HEK293 (cell line): ENCODE measurements around the gene PXYLP1.

Experiments
- CTCF ChIA-PET: fragments of 350-600 bp; formaldehyde crosslinking; extraction: SDS; loops from one replicate; lab custom pipeline; 2021; ENCODE audit warnings: antibody characterized with exemption; lab: Yijun Ruan, JAX
- POLR2A ChIA-PET: fragments of 300-600 bp; formaldehyde crosslinking; extraction: SDS; loops from one replicate; lab custom pipeline; 2020; ENCODE audit warnings: antibody characterized with exemption, inconsistent platforms; lab: Yijun Ruan, JAX
- H3K27ac ChIP-seq: fragments of 200-500 bp; sonication (Bioruptor generic); 2 replicates; pipeline ENCODE4 v1.5.1; 2014; ENCODE audit warnings: low read depth, low read length, control low read depth, inconsistent platforms; ENCODE audit errors: extremely low read depth
- H3K36me3 ChIP-seq, 2 experiments: fragments of 200-500 bp in 1 of 2; sonication (Bioruptor generic) in 1 of 2; 1 replicate in 1 of 2; 2 replicates in 1 of 2; pipeline ENCODE4 v1.5.1; 2014 to 2017; ENCODE audit warnings: inconsistent platforms in 2 of 2, low read length in 2 of 2; ENCODE audit not compliant: control insufficient read depth in 2 of 2, insufficient read depth in 1 of 2
- H3K4me1 ChIP-seq: fragments of 200-500 bp; sonication (Bioruptor generic); 2 replicates; pipeline ENCODE4 v1.5.1; 2014; ENCODE audit warnings: mild to moderate bottlenecking, low read length, inconsistent platforms; ENCODE audit not compliant: control insufficient read depth, insufficient read depth
- H3K4me3 ChIP-seq: 2 replicates; pipeline ENCODE4 v1.5.1; 2011; ENCODE audit warnings: low read depth, mild to moderate bottlenecking, control low read depth, low read length, moderate library complexity
- H3K9me3 ChIP-seq: fragments of 200-500 bp; sonication (Bioruptor generic); 2 replicates; pipeline ENCODE4 v1.5.1; 2014; ENCODE audit warnings: low read depth, low read length, inconsistent platforms; ENCODE audit not compliant: control insufficient read depth, insufficient read depth
- HOXA7 ChIP-seq: sonication (generic); formaldehyde crosslinking; IDR thresholded peaks from 2 replicates; pipeline ENCODE4 v1.8.1; 2022; ENCODE audit warnings: missing genetic modification reagents, borderline replicate concordance
- PRDM2 ChIP-seq: fragments of 450-650 bp; formaldehyde crosslinking; IDR thresholded peaks from 2 replicates; pipeline ENCODE4 v1.5.1; 2016; ENCODE audit warnings: missing biosample characterization, missing genetic modification characterization, borderline replicate concordance
- REPIN1 ChIP-seq: fragments of 450-650 bp; formaldehyde crosslinking; IDR thresholded peaks from 2 replicates; pipeline ENCODE4 v1.5.1; 2017; ENCODE audit warnings: missing biosample characterization, missing genetic modification characterization, low read depth
- ZBTB17 ChIP-seq: fragments of 450-650 bp; formaldehyde crosslinking; IDR thresholded peaks from 2 replicates; pipeline ENCODE4 v1.5.1; 2016; ENCODE audit warnings: missing biosample characterization, missing genetic modification characterization
- ZBTB44 ChIP-seq: fragments of 450-650 bp; IDR thresholded peaks from 2 replicates; pipeline ENCODE4 v1.5.1; 2018; ENCODE audit warnings: missing biosample characterization, mild to moderate bottlenecking, missing genetic modification characterization
- ZFP41 ChIP-seq: fragments of 450-650 bp; formaldehyde crosslinking; IDR thresholded peaks from 2 replicates; pipeline ENCODE4 v1.5.1; 2016; ENCODE audit warnings: missing biosample characterization, missing genetic modification characterization, borderline replicate concordance
- ZIC2 ChIP-seq: fragments of 450-650 bp; formaldehyde crosslinking; IDR thresholded peaks from 2 replicates; pipeline ENCODE4 v1.5.1; 2016; ENCODE audit warnings: missing biosample characterization, missing genetic modification characterization
- ZNF174 ChIP-seq: fragments of 450-650 bp; formaldehyde crosslinking; IDR thresholded peaks from 2 replicates; pipeline ENCODE4 v1.5.0; 2017; ENCODE audit warnings: missing biosample characterization, mild to moderate bottlenecking, missing genetic modification characterization
- ZNF19 ChIP-seq: fragments of 450-650 bp; formaldehyde crosslinking; IDR thresholded peaks from 2 replicates; pipeline ENCODE4; 2016; ENCODE audit warnings: missing biosample characterization, missing genetic modification characterization, low read depth
- ZNF23 ChIP-seq: fragments of 450-650 bp; formaldehyde crosslinking; IDR thresholded peaks from 2 replicates; pipeline ENCODE4 v1.5.1; 2016; ENCODE audit warnings: missing biosample characterization, missing genetic modification characterization, borderline replicate concordance
- ZNF423 ChIP-seq: fragments of 450-650 bp; formaldehyde crosslinking; IDR thresholded peaks from 2 replicates; pipeline ENCODE4 v1.5.1; 2016; ENCODE audit warnings: missing biosample characterization, missing genetic modification characterization
- ZNF449 ChIP-seq: fragments of 450-650 bp; formaldehyde crosslinking; IDR thresholded peaks from 2 replicates; pipeline ENCODE4 v1.5.1; 2017; ENCODE audit warnings: missing biosample characterization, mild to moderate bottlenecking, missing genetic modification characterization, moderate library complexity
- ZNF501 ChIP-seq: fragments of 450-650 bp; formaldehyde crosslinking; IDR thresholded peaks from 2 replicates; pipeline ENCODE4 v1.5.1; 2016; ENCODE audit warnings: missing biosample characterization, missing genetic modification characterization
- ZNF513 ChIP-seq: fragments of 450-650 bp; IDR thresholded peaks from 2 replicates; pipeline ENCODE4 v1.5.1; 2018; ENCODE audit warnings: missing biosample characterization, missing genetic modification characterization
- ZNF530 ChIP-seq: fragments of 450-650 bp; formaldehyde crosslinking; IDR thresholded peaks from 2 replicates; pipeline ENCODE4 v1.5.1; 2016; ENCODE audit warnings: low read depth, missing biosample characterization, missing genetic modification characterization
- ZNF558 ChIP-seq: fragments of 450-650 bp; formaldehyde crosslinking; IDR thresholded peaks from 2 replicates; pipeline ENCODE4 v1.5.1; 2016; ENCODE audit warnings: missing biosample characterization, missing genetic modification characterization
- ZNF571 ChIP-seq: fragments of 450-650 bp; formaldehyde crosslinking; IDR thresholded peaks from 2 replicates; pipeline ENCODE4 v1.5.0; 2017; ENCODE audit warnings: missing biosample characterization, missing genetic modification characterization
- ZNF654 ChIP-seq: fragments of 450-650 bp; formaldehyde crosslinking; IDR thresholded peaks from 2 replicates; pipeline ENCODE4 v1.5.1; 2016; ENCODE audit warnings: low read depth, missing biosample characterization, missing genetic modification characterization
- ZNF660 ChIP-seq: fragments of 450-650 bp; IDR thresholded peaks from 2 replicates; pipeline ENCODE4 v1.5.1; 2018; ENCODE audit warnings: missing biosample characterization, mild to moderate bottlenecking, missing genetic modification characterization
- ZNF704 ChIP-seq: fragments of 450-650 bp; formaldehyde crosslinking; IDR thresholded peaks from 2 replicates; pipeline ENCODE4 v1.5.1; 2016; ENCODE audit warnings: missing biosample characterization, missing genetic modification characterization
- ZSCAN5A ChIP-seq: fragments of 450-650 bp; formaldehyde crosslinking; IDR thresholded peaks from 2 replicates; pipeline ENCODE4 v1.5.1; 2016; ENCODE audit warnings: missing biosample characterization, missing genetic modification characterization

Gene PXYLP1

GRCh38 chr3:141229132-141229531 lies 2.5 kb upstream of the PXYLP1 start:
- H3K27ac ChIP-seq: no peak overlapping the region
- no peaks in the 10 kb centered on the region; the same call in 1 of the 2 replicates for H3K4me1 ChIP-seq
- H3K9me3 ChIP-seq: no peaks in the 10 kb centered on the region
- H3K36me3 ChIP-seq: no peaks in the 10 kb centered on the region
- no peak for TF ChIP-seq ZNF530 (tag by site-specific recombination)
- TF ChIP-seq ZNF19: no peak
- no peak for TF ChIP-seq ZIC2 (tag by site-specific recombination)
- TF ChIP-seq ZNF571 (tag by site-specific recombination): no peak
- TF ChIP-seq ZNF558 (tag by site-specific recombination): no peak
- no peak for TF ChIP-seq HOXA7 (CRISPR knock-in tag)
- TF ChIP-seq ZNF660: no peak
- no peak for TF ChIP-seq ZFP41 (tag by site-specific recombination)
- TF ChIP-seq REPIN1 (tag by site-specific recombination): no peak
- no peak for TF ChIP-seq ZNF513 (tag by site-specific recombination)
- TF ChIP-seq PRDM2 (tag by site-specific recombination): no peak
- no peak for TF ChIP-seq ZNF449
- no peak for TF ChIP-seq ZNF174 (tag by site-specific recombination)
- no peak for TF ChIP-seq ZNF423 (tag by site-specific recombination)
- ChIA-PET CTCF (interaction anchor here (1.8 kb wide), 1 partner anchor 14 kb away, joined by 5 read pairs; no protein-coding TSS in a partner anchor), POLR2A (no interaction called here)
- H3K4me3 ChIP-seq: no peak overlapping the region

GRCh38 chr3:141230293-141230692 lies 1.3 kb upstream of the PXYLP1 start:
- peaks cover 0 to 9% of the 10 kb centered on the region in 2 experiments; a peak in 1 of 3 replicates for H3K36me3 ChIP-seq
- TF ChIP-seq ZSCAN5A (tag by site-specific recombination) (no peak), ZNF23 (tag by site-specific recombination) (no peak), ZNF501 (tag by site-specific recombination) (no peak), ZNF654 (tag by site-specific recombination) (no peak), ZBTB17 (tag by site-specific recombination) (no peak), ZBTB44 (no peak), ZNF704 (tag by site-specific recombination) (no peak)

More at GRCh38 chr3:141230293-141230692, 1.3 kb upstream of the PXYLP1 start:
- Histone ChIP-seq H3K4me3 (no peak overlapping the region), H3K4me1 (no peaks in the 10 kb centered on the region; the same call in 1 of the 2 replicates), H3K9me3 (no peaks in the 10 kb centered on the region), H3K27ac (no peak overlapping the region)
- ChIA-PET POLR2A (no interaction called here), CTCF (interaction anchor here (0.7 to 1.8 kb wide), 4 partner anchors 13 to 781 kb away, joined by 3 to 5 read pairs (median 3); no protein-coding TSS in a partner anchor)
